HG03354 (cell line): Measurements from ENCODE around the gene TSPAN15.

Experiments
- ATAC-seq: cut with Tn5 transposase; IDR thresholded peaks from one replicate; pipeline ENCODE4 v1.9.1; 2021; ENCODE audit warnings: mild to moderate bottlenecking; ENCODE audit not compliant: unreplicated experiment, poor library complexity, severe bottlenecking

Gene TSPAN15

DNA sequence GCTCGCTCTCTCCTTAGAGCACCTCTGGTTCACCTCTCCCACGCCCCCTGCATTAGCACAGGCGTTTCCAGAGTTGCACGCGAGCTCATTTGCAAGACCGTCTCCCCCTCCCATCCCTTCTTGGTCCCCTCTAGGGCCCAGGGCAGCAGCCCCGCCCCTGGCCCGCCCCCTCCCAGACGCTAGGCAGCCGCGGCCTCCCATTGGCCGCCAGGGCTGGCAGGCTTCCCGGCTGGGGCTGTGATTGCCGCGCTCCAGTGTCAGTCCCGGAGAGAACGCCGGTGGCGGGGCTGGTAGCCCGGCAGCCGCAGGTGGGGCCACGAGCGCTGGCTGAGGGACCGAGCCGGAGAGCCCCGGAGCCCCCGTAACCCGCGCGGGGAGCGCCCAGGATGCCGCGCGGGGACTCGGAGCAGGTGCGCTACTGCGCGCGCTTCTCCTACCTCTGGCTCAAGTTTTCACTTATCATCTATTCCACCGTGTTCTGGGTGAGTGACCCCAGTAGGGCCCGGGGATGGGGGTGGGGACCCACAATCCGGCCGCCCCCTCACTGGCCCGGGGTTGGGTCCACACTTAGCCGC, at the start of gene TSPAN15:
TSS of gene TSPAN15 (plus strand) at position 257 of the 575 bp plus-strand sequence. CDS start at position 387, 130 bp downstream.
- peak; percentile 83 for ATAC-seq

DNA sequence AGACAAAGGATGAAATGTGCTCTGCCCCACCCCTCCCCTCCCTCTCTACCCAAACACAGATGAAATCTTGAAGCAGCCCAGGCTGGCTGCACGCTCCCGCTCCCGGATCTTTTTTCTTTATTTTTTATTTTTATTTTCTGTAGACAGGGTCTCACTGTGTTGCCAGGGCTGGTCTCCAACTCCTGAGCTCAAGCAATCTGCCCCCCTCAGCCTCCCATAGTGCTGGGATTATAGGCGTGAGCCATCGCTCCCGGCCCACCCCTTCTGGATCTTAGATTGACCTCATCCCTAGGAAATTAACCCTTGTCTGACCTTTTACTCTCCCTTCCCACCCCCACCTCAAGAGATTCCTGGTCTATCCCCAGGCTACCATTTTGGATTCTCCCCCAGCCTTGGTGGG, 48.9 kb upstream of the TSPAN15 start:
- no peak for ATAC-seq

DNA sequence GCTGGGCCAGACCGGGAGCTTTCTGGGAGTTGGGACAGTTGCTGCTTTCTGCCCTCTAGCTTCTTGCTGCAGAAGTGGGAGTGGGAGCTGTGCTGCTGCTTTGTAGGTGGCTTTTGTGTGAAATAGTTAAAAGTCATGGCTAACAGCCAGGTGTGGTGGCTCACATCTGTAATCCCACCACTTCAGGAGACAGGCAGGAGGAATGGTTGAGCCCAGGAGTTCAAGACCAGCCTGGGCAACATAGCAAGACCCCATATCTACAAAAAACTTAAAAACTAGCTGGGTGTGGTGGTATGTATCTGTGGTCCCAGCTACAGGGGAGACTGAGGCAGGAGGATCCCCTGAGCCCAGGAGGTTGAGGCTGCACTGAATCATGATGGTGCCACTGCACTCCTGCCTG, 48.2 kb upstream of the TSPAN15 start:
- ATAC-seq: no peak

DNA sequence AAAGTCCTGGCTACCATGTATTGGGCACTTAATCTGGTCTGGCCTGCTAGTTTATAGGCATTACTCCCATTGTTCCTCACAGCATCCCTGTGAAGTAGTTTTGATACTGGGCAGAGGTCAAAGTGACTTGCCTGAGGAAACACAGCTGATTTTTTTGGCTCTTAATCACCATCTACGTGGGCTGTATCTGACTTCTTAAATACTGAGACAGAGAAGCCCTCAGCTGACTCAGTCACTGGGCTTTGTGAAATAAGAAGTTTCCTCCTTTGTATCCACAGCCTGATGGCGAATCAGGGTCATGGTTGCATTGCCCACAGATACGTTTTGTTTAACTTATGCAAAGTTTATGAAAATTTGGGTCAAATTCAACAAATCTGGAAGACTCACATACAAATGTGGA, 47.7 kb upstream of the TSPAN15 start:
- no peak for ATAC-seq

DNA sequence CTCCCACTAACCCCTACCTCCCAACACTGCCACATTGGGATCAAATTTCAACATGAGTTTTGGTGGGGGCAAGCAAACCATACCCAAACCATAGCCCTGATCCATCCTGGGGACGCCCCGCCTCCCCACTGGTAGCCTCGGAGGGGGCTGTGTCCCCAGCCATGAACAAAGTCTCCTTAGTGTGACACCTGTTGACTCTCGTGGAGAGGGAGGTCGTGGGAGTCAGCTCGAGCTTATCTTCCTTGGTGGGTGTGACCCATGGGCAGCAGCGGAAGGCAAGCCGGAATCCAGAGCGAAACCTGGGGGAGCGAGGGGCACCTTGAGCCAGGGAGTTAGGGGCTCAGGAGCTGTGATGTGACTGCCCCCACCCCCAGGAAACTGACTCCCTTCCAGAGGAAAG, 46.5 kb upstream of the TSPAN15 start:
- ATAC-seq: no peak

DNA sequence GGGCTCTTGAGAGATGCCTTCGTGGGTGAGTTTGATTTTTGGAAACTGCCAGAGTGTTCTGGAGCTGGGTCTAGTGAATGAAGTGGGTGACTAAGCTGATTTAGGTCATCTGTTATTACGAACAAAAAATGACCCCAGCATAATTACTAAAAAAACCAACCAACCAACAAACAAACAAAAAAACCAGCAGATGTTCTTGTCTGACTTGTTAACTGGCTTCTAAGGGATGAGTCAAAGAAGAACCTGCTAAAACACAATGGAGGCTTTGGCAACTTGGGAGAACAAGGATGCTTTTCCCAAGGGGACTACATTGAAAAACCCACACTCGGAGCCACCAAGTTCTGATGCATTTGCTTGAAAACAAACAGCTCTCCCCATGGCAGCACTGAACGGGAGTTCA, 46.0 kb upstream of the TSPAN15 start:
- ATAC-seq: no peak

DNA sequence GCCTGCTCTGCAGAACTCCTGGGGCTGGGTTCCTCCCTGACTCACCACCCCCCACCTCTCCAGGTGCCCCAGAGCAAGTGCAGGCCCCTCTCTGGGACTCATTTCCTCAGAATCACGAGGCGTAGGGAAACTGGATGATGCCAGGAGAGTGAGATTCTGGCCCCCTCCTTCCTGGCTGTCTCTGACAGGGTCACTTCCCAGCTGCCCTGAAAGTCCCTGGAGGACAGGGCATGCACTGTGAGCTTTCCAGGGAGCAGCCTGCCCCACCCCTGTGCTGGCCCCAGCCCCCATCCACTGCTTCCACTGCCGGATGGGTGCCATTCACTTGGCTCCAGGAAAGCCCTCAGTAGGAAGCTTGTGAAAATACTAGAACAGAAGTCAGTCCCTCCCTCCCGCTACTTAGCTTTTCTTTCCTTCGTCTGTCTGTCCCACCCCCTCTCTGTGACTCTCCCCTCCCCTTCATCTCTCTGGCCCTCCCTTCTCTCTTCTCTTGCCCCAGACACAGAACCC, 44.9 kb upstream of the TSPAN15 start:
- no peak for ATAC-seq

DNA sequence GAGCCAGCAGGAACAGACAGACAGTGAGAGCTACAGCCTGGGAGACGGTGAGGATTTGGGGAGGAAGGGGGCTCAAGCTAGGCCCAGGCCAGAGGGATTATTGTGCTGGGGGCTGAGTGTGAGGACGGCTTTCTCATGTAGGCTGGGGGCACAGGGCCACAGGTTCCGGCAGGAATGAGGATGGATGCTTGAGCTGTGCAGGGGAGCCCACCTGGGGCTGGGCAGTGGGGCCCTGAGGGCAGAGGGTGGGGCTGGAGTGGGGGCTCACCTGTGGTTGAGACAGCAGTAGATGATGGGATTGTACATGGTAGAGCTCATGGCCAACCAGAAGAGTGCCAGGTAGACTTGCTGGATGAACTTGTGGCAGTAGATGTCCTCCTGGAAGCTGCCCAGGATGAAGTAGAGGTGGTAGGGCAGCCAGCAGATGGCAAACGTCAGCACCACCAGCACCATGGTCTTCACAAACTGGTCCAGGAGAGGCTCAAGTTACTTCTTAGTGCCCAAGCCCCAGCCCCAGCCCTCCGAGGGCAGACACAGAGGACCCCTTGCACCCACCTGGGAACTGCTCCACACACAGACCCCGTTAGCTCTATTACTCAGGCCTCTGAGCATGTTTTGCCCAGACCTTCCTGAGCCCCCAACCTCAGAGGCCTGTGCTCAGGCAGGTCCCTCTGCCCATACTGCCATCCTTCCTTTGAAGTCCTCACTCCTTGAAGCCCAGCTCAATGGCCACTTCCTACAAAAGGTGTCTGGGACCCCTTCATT, 44.3 kb upstream of the TSPAN15 start:
- no peak for ATAC-seq

DNA sequence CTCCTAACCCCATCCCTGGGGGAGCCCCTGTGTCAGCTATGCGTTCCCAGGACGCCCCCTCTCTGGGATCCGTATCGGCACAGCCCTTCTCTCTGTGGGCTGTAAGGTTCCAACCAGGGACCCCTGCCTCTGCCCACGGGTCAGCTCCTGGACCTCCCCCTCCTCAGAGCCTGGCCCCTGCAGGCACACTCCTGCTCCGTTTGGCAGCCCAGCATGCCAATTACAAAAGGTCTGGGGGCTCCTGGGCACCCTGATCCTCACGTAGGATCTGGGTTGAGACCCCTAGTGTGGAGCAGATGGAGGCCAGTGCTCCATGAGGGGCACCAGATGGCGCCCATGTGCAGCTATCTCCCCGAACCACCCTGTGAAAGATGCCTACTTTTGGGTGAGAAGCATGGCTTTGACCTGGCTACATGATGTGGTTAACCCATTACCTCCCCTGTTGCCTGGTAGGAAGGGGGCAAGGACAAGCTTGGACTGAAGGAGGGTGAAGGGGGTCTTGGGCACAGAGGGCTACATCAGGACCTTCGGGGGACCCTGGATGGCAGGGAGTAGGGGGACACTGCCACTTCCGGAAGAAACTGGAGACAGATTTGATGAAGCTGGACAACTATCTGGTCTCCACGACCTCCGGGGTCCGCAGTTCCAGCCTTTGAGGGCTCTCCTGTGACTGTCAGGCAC, 43.5 kb upstream of the TSPAN15 start:
- no peak for ATAC-seq

DNA sequence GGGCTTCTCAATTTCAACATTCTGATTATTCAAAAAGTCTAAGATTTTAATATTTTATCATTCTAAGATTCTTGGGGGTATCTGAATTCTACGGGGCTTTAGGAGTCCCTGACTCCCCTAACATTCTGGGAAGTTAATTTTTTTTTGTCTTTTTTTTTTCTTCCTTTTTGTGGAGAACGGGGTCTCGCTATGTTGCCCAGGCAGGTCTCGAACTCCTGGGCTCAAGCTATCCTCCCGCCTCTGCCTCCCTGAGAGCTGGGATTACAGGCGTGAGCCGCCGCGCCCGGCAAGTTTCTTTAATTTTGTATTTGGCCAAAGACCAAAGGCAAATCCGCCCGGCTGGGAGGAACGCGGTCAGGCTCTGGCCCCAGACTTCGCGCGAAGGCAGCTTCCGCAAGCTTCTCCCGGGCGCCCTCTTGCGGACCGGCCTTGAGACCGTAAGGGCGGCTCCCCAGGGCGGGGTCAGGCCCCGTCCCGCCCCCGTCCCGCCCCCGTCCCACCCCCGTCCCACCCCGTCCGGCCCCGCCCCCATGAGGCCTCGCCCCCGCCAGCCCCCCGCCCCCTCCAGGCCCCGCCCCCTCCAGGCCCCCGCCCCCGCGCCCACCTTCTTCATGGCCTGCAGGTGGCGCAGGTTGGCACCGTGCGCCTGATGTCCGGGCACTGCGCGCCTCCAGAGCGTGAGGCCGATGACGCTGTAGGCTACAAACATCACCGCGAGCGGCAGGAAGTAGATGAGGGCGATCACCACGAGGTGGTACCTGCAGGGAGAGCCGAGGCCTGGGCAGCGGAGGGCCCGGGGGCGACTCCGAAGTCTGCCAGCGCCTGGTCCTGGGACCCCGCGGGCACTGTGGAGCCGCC, 42.7 kb upstream of the TSPAN15 start:
- peak; percentile 79 for ATAC-seq

DNA sequence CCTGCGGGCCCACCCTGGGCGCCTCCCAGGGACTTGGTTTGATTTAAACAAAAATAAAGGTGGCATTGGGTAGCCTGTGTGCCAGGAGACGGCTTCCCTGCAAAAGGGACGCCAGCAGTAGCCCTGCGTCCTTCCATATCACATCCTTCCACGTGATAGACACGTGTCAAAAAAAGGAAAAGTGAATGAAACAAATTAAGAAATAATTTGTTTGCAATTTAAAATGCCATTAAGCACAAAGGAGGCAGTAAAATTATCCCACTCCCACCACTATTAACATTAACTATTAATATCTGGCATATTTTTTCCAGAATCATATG, 42.1 kb upstream of the TSPAN15 start:
- no peak for ATAC-seq

DNA sequence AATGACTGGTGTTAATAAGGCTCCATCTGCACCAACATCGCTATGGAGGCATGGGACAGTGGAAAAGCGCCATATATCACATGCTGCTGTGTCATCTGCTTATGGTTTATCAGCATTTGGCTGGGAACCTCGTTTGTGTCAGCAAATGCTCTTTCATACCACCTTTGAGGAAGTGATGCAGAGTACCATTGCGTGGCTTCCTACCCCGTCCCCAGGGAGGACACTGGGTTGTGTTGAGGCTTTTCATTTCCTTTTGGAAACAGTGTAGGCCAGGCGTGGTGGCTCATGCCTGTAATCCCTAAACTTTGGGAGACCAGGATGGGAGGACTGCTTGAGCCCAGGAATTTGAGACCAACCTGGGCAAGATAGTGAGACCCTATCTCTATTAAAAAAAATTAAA, 41.3 kb upstream of the TSPAN15 start:
- peak; percentile 44 for ATAC-seq

DNA sequence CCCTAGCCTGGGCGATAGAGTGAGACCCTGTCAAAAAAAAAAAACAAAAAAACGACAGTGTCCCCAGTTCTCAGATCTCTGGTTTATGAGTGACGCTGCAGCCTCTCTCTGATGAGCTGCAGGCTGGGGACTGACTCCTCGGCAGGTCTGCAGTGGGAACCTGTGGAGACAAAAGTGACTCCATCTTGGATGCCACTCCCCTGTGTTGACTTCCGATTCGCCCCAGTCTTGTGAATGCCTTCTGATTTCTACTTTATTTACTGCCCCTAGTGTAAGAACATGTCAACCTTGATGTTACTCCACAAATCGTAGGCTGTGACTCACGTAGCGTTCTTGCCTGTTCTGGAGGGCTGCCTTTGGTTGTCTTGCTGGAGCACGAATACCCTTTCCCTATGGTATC, 40.8 kb upstream of the TSPAN15 start:
- no peak for ATAC-seq

DNA sequence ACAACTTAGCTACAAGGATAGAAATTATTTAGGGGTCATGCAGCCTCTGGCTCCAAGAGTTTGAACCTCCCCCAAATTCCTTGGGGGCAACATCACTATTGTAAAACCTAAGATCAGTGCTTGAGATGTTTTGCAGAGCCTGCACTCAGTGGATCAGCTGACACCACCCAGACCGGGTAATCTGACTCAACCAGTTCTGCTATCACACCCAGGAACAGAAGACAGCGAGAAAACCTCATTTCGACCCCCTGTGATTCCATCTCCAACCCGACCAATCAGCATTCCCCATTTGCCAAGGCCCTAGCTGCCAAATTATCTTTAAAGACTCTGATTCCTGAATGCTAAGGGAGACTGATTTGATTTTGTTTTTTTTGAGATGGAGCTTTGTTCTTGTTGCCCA, 39.8 kb upstream of the TSPAN15 start:
- ATAC-seq: no peak

DNA sequence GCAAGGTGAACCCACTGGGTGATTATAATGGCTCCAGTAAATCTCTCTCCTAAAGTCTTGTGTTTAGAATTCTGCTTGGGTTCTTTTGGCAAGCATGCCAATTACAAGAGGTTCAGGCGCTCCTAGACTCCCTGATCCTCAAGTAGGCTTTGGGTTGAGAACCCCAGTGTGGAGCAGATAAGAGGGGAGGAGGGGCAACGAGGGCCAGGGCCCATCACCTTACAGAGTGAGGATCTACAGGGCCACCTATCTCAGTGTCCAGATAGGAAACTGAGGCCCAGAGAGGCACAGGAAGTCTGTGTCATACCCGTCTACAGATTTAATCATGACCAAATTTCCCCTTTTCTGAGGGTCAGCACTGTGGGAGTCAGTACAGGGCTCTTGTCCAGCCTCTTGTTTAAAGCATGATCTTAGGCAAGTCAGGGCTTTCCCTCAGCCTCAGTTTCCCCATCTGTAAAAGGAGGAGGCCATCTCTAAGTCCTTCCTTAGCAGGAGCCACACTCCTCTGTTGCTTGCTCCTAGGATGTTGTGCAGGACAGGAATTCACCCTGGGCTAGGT, 39.0 kb upstream of the TSPAN15 start:
- no peak for ATAC-seq

DNA sequence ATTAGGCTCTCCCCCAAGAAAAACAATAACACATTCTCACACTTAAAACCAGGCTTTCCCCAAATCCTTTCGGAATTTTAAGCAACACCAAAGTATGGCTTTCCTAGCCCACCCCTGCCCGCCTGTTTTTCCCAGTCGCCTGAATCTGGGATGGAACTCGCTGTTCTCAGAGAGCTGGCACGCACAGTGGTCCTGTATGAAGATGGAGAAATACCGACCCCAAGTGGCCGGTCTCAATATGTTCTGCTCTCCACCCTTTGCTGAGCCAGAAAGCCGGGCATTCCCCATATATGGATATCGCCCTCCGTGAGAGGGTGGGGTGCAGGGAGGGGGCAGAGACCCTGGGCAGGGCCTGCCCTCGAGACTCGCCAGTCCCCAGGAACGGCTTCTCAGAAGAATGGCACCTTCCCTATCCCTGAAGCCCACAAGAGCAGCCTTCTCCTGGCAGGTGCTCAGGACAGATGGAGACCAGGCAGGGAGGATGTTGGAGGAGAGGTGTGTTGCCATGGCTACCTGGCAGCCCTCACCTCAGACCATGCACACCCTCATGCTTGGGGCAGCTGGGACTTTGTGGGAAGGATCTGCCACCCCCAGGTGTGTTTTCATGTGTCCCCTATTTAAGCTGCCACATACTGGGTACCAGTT, 37.9 kb upstream of the TSPAN15 start:
- ATAC-seq: no peak

DNA sequence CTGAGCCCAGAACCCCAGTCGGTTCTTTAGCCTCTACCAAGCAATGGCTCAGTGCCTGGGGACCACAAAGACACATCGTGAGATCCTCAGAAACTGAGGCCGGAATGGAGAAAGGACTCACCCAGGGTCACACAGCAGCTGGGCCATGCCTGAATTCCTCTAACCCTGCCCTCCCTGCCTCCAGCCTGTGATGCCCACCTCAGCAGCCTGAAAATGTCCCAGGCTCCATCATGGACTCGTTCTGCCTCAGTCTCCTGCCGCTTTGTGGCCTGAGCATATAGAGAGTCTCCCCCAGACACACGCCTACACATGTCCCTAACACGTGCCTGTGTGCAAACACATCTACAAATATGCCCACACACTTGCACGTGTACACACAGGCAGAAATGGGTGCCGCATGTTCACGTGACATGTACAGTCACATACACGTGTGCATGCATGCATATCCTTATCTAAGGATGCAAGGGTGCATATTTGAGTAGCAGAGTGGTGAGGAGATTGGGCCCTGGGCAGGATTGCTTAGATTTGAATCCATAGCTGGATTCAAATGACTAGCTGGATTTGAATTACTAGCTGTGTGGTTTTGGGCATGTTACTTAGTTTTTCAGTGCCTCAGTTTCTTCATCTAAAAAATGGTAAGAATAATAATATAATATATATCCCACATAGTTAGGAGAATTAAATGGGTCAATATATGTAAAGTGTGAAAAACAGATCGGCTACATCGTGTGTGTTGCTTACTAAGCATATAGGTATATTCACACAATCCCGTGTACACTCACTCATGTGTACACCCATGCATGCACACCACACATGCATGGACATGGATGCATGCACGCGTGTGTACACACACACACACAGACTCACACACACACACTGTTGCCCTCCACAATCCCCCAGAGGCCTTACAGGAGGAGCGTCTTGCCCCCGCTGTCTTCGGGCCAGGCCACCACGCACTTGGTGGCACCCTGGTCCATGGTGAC, 36.9 kb upstream of the TSPAN15 start:
- no peak for ATAC-seq

DNA sequence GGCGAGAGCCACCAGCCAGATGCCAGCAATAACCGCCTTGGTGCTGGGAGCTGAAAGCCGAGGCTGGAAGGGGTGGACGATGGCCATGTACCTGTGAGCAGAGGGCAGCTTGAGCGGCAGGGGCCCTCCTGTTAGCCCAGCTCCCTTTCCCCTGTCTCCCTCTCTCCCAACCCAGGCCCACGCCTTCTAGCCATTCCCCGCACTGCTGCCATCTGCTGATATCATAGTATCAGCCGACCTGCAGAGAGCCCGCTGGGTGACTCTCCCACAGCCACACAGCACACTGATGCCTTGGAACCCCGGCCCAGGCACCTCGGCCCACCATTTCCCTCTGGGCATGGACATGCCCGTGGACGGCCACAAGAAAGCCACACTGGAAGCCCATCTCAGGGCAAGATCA, 36.2 kb upstream of the TSPAN15 start:
- no peak for ATAC-seq
